H1 (cell line): ENCODE results near the gene ARHGEF11. TPM values are rescaled to one million over a fixed set of nuclear protein-coding genes. Genes with fewer than 3 reads are reported as not detected.
A peak's percentile ranks its signal among the peaks of the same experiment; 100 is the strongest.

ENCODE experiments used
- CTCF ChIA-PET: fragments of 300-600 bp; sonication (Branson Sonifier 250); formaldehyde crosslinking; loops from one replicate; lab custom pipeline; 2021; ENCODE audit not compliant: partially characterized antibody; lab: Charles Lee
- POLR2A ChIA-PET: fragments of 300-600 bp; sonication (Branson Sonifier 250); formaldehyde crosslinking; loops from one replicate; lab custom pipeline; 2021; ENCODE audit warnings: inconsistent platforms; ENCODE audit not compliant: partially characterized antibody; lab: Charles Lee
- DNase-seq, 2 experiments: peaks; one replicate each; pipeline versions ENCODE4 v3.0.0 to v3.0.0-alpha.2; 2010 to 2022; ENCODE audit warnings: low spot score in 2 of 2, low read depth in 1 of 2, mixed read lengths in 1 of 2
- FAIRE-seq: peaks from 2 replicates; lab custom pipeline; 2011; peaks lifted over from hg19 to GRCh38; lab: Jason Lieb, UNC
- H2AFZ ChIP-seq: 2 replicates; pipeline ENCODE4 v1.8.1; 2012; ENCODE audit warnings: low read length, inconsistent platforms
- H2AK5ac ChIP-seq: 2 replicates; pipeline ENCODE4 v1.6.1; 2013; ENCODE audit warnings: low read depth, low read length
- H2BK120ac ChIP-seq: replicated peaks from 2 replicates; pipeline ENCODE3; 2013; ENCODE audit warnings: low read depth, low read length, inconsistent platforms
- H2BK12ac ChIP-seq: 2 replicates; pipeline ENCODE4 v1.6.1; 2013; ENCODE audit warnings: low read depth, low read length
- H2BK15ac ChIP-seq: 2 replicates; pipeline ENCODE4 v1.6.1; 2013; ENCODE audit warnings: low read length
- H2BK20ac ChIP-seq: 2 replicates; pipeline ENCODE4 v1.6.1; 2013; ENCODE audit warnings: low read length
- H2BK5ac ChIP-seq: 2 replicates; pipeline ENCODE4 v1.6.1; 2013; ENCODE audit warnings: low read depth, low read length
- H3K14ac ChIP-seq: 2 replicates; pipeline ENCODE4 v1.6.1; 2013; ENCODE audit warnings: inconsistent platforms; ENCODE audit not compliant: insufficient read length
- H3K18ac ChIP-seq: 2 replicates; pipeline ENCODE4 v1.6.1; 2013; ENCODE audit warnings: low read length; ENCODE audit errors: extremely low read depth
- H3K23ac ChIP-seq: 2 replicates; pipeline ENCODE4 v1.6.1; 2013; ENCODE audit warnings: inconsistent platforms; ENCODE audit not compliant: insufficient read length
- H3K23me2 ChIP-seq: 2 replicates; pipeline ENCODE4 v1.6.1; 2013; ENCODE audit warnings: low read depth, low read length
- H3K27ac ChIP-seq: 2 replicates; pipeline ENCODE4 v1.6.1; 2011; ENCODE audit warnings: low read depth, low read length, inconsistent platforms
- H3K27me3 ChIP-seq, 4 experiments: replicated peaks in 1 of 4; 1 replicate in 1 of 4; 2 replicates in 3 of 4; pipeline versions ENCODE4 v1.6.1 to v1.8.1; 2011 to 2013; ENCODE audit warnings: low read length in 3 of 4, mild to moderate bottlenecking in 3 of 4, inconsistent platforms in 2 of 4, mixed read lengths in 2 of 4, moderate library complexity in 1 of 4; ENCODE audit not compliant: control insufficient read depth in 3 of 4, insufficient read depth in 3 of 4; ENCODE audit errors: extremely low read depth in 1 of 4
- H3K36me3 ChIP-seq, 4 experiments: 2 replicates each; pipeline versions ENCODE4 v1.6.1 to v1.8.1; 2011 to 2013; ENCODE audit warnings: mild to moderate bottlenecking in 4 of 4, low read length in 3 of 4, moderate library complexity in 2 of 4, control low read depth in 1 of 4, inconsistent platforms in 1 of 4; ENCODE audit not compliant: insufficient read depth in 4 of 4, control insufficient read depth in 2 of 4
- H3K4ac ChIP-seq: replicated peaks from 2 replicates; pipeline ENCODE3; 2013; ENCODE audit warnings: low read length, low read depth, mixed read lengths, inconsistent platforms; ENCODE audit not compliant: insufficient read length
- H3K4me1 ChIP-seq, 4 experiments: replicated peaks in 1 of 4; 1 replicate in 1 of 4; 2 replicates in 3 of 4; pipeline versions ENCODE4 v1.6.1 to v1.8.1; 2011 to 2013; ENCODE audit warnings: low read length in 3 of 4, inconsistent platforms in 2 of 4, mixed read lengths in 1 of 4; ENCODE audit not compliant: insufficient read depth in 4 of 4, control insufficient read depth in 3 of 4
- H3K4me2 ChIP-seq, 2 experiments: 2 replicates each; pipeline versions ENCODE4 v1.6.1 to v1.8.1; 2011 to 2013; ENCODE audit warnings: low read depth in 2 of 2, low read length in 2 of 2, control low read depth in 1 of 2, inconsistent platforms in 1 of 2, mild to moderate bottlenecking in 1 of 2; ENCODE audit not compliant: insufficient read depth in 1 of 2
- H3K4me3 ChIP-seq, 4 experiments: fragments of 200-600, 300-600 bp in 1 of 4; sonication (generic), shearing (Covaris generic), sonication (Bioruptor Twin) in 1 of 4; 2 replicates each; pipeline versions ENCODE4 v1.5.1 to v1.8.1; 2011 to 2016; ENCODE audit warnings: low read length in 4 of 4, low read depth in 3 of 4, control low read depth in 2 of 4, inconsistent platforms in 2 of 4, mild to moderate bottlenecking in 2 of 4, mixed read lengths in 1 of 4, moderate library complexity in 1 of 4; ENCODE audit not compliant: insufficient read depth in 2 of 4; ENCODE audit errors: extremely low read depth in 1 of 4
- H3K56ac ChIP-seq: replicated peaks from 2 replicates; pipeline ENCODE3; 2013; ENCODE audit warnings: low read depth, mild to moderate bottlenecking, mixed read lengths, low read length, inconsistent platforms; ENCODE audit not compliant: insufficient read length
- H3K79me1 ChIP-seq: 2 replicates; pipeline ENCODE4 v1.6.1; 2013; ENCODE audit warnings: low read depth, low read length, control low read depth
- H3K79me2 ChIP-seq, 2 experiments: 2 replicates each; pipeline versions ENCODE4 v1.6.1 to v1.8.1; 2012 to 2013; ENCODE audit warnings: low read length in 2 of 2, mild to moderate bottlenecking in 2 of 2, inconsistent platforms in 1 of 2; ENCODE audit not compliant: insufficient read depth in 2 of 2, control insufficient read depth in 1 of 2
- H3K9ac ChIP-seq, 4 experiments: replicated peaks in 1 of 4; 1 replicate in 1 of 4; 2 replicates in 3 of 4; pipeline versions ENCODE4 v1.6.1 to v1.8.1; 2011 to 2013; ENCODE audit warnings: low read depth in 3 of 4, low read length in 3 of 4, control low read depth in 2 of 4, mild to moderate bottlenecking in 2 of 4, moderate library complexity in 2 of 4, inconsistent platforms in 1 of 4; ENCODE audit errors: extremely low read depth in 1 of 4
- H3K9me3 ChIP-seq, 2 experiments: 2 replicates each; pipeline versions ENCODE4 v1.6.1 to v1.8.1; 2012 to 2013; ENCODE audit warnings: mild to moderate bottlenecking in 2 of 2, moderate library complexity in 2 of 2, control low read depth in 1 of 2, inconsistent platforms in 1 of 2, low read depth in 1 of 2, low read length in 1 of 2, mixed read lengths in 1 of 2; ENCODE audit not compliant: insufficient read depth in 2 of 2
- H4K20me1 ChIP-seq, 2 experiments: replicated peaks in 1 of 2; 2 replicates each; pipeline versions ENCODE3 to v1.8.1; 2011 to 2013; ENCODE audit warnings: inconsistent platforms in 2 of 2, low read length in 2 of 2, mild to moderate bottlenecking in 1 of 2; ENCODE audit not compliant: insufficient read depth in 2 of 2, control insufficient read depth in 1 of 2
- H4K5ac ChIP-seq: 2 replicates; pipeline ENCODE4 v1.6.1; 2013; ENCODE audit warnings: low read length, low read depth, mixed read lengths, inconsistent platforms; ENCODE audit not compliant: insufficient read length
- H4K8ac ChIP-seq: 2 replicates; pipeline ENCODE4 v1.8.0; 2013; ENCODE audit warnings: mild to moderate bottlenecking, moderate library complexity, low read length, inconsistent platforms; ENCODE audit not compliant: insufficient read depth; ENCODE audit errors: extremely low read depth
- H4K91ac ChIP-seq: replicated peaks from 2 replicates; pipeline ENCODE3; 2013; ENCODE audit warnings: low read length, mixed read lengths, inconsistent platforms; ENCODE audit not compliant: insufficient read length
- CHD2 ChIP-seq: IDR thresholded peaks from 2 replicates; pipeline ENCODE4 v1.6.1; 2012; ENCODE audit warnings: low read length, improper control_type of control experiment
- EP300 ChIP-seq, 2 experiments: IDR thresholded peaks; 1 replicate in 1 of 2; 2 replicates in 1 of 2; pipeline ENCODE4 v1.6.1; 2011 to 2012; ENCODE audit warnings: low read depth in 2 of 2, low read length in 2 of 2, mild to moderate bottlenecking in 2 of 2, borderline replicate concordance in 1 of 2, inconsistent platforms in 1 of 2, moderate library complexity in 1 of 2
- GABPA ChIP-seq: IDR thresholded peaks from 2 replicates; pipeline ENCODE4 v1.6.1; 2011; ENCODE audit warnings: mild to moderate bottlenecking, low read length, moderate library complexity, borderline replicate concordance; ENCODE audit not compliant: insufficient read depth
- JUND ChIP-seq: IDR thresholded peaks from 2 replicates; pipeline ENCODE4 v1.6.1; 2011; ENCODE audit warnings: mild to moderate bottlenecking, improper control_type of control experiment, low read length
- KDM1A ChIP-seq: fragments of 200-600, 300-600 bp; sonication (generic); IDR thresholded peaks from 2 replicates; pipeline ENCODE4 v1.7.1; 2016; ENCODE audit warnings: mild to moderate bottlenecking, low read length, borderline replicate concordance
- KDM4A ChIP-seq: IDR thresholded peaks from one replicate; pipeline ENCODE4 v1.7.1; 2012; ENCODE audit warnings: low read depth, mild to moderate bottlenecking, moderate library complexity, low read length, inconsistent platforms; ENCODE audit not compliant: severe bottlenecking
- SIN3A ChIP-seq, 2 experiments: IDR thresholded peaks in 1 of 2; conservative IDR thresholded peaks in 1 of 2; 2 replicates each; pipeline ENCODE4 v1.6.1; 2011 to 2012; ENCODE audit warnings: low read length in 2 of 2, improper control_type of control experiment in 1 of 2, low read depth in 1 of 2, mild to moderate bottlenecking in 1 of 2
- SRF ChIP-seq: IDR thresholded peaks from 2 replicates; pipeline ENCODE4 v1.6.1; 2011; ENCODE audit warnings: mild to moderate bottlenecking, low read depth, low read length, moderate library complexity
- TCF12 ChIP-seq: IDR thresholded peaks from 2 replicates; pipeline ENCODE4 v1.6.1; 2011; ENCODE audit warnings: low read depth, mild to moderate bottlenecking, low read length
- YY1 ChIP-seq: IDR thresholded peaks from 2 replicates; pipeline ENCODE4 v1.6.1; 2011; ENCODE audit warnings: low read depth, mild to moderate bottlenecking, low read length
- WGBS, 2 experiments: shearing (Covaris generic) in 1 of 2; methylation state at CpG; one replicate each; pipeline versions ENCODE4 v1.1.6 to v1.1.7; 2013 to 2015; ENCODE audit warnings: low lambda C conversion rate in 2 of 2, mixed read lengths in 2 of 2, inconsistent platforms in 1 of 2, low coverage in 1 of 2, missing lambda C conversion rate in 1 of 2; ENCODE audit not compliant: insufficient replicate concordance in 2 of 2, insufficient coverage in 1 of 2, insufficient read length in 1 of 2; ENCODE audit errors: extremely low coverage in 1 of 2, missing lambda C conversion rate in 1 of 2; 5-methylcytosine and 5-hydroxymethylcytosine counted together
- polyA plus RNA-seq, 7 experiments: library from polyadenylated mRNA; depleted of rRNA in 3 of 7; stranded (reverse) in 5 of 7; unstranded in 2 of 7; fragments of >200 nt in 5 of 7; fragments of 200-250 nt in 2 of 7; gene quantifications; 1 replicate in 5 of 7; 2 replicates in 1 of 7; 4 replicates in 1 of 7; pipeline versions ENCODE4 v1.2.1 to v1.2.3, GENCODE V29; 2011 to 2013; ENCODE audit warnings: missing spikeins in 2 of 7, mixed read lengths in 2 of 7
- total RNA-seq: library from RNA; stranded (reverse); fragmentation: NEBNext Ultra II Directional; extraction: Animal tissue kit (Norgen Biotek cat#: 25700); gene quantifications from 2 replicates; pipeline ENCODE4 v1.2.1, GENCODE V29; 2021

Gene ARHGEF11
- total and polyA plus RNA-seq, 2 of the 8 experiments (the other 6 are each of a cell fraction or from before 2014, with no cell fraction given) = 19.9 to 33.1 TPM

GRCh38 chr1:157090196-157090647 is 44.7 kb upstream of the ARHGEF11 start:
- no peaks in the 10 kb centered on the region for H3K9me3 ChIP-seq
- no peak overlapping the region for H2BK5ac ChIP-seq
- ChIA-PET POLR2A (interaction anchor here (0.7 to 2.5 kb wide), 4 partner anchors 24 to 72 kb away, joined by 3 to 12 read pairs (median 6); no protein-coding TSS in a partner anchor), CTCF (interaction anchor here (0.5 to 7.7 kb wide), 47 partner anchors 9 to 773 kb away, joined by 3 to 218 read pairs (median 4); partner anchors contain the start of genes ETV3 and ETV3L)
- H2AK5ac ChIP-seq = no peak overlapping the region
- no peak overlapping the region for H2AFZ ChIP-seq
- no peak overlapping the region for H3K23ac ChIP-seq
- H3K14ac ChIP-seq = no peak overlapping the region
- H2BK20ac ChIP-seq = peak overlapping the region; percentile 16; the same call in 1 of the 2 replicates
- peak; percentile 90 for FAIRE-seq
- no peak overlapping the region for H3K56ac ChIP-seq
- H2BK120ac ChIP-seq = no peak overlapping the region
- H2BK15ac ChIP-seq = no peak overlapping the region
- 0 out of 2 replicates have a peak overlapping the region, but pooled peaks have one; percentile 53 for H3K18ac ChIP-seq
- H4K5ac ChIP-seq = no peak overlapping the region
- no peaks in the 10 kb centered on the region for H3K79me2 ChIP-seq
- no peaks in the 10 kb centered on the region for H3K36me3 ChIP-seq
- no peaks in the 10 kb centered on the region for H4K20me1 ChIP-seq
- H3K9ac ChIP-seq = no peak overlapping the region
- H3K4me3 ChIP-seq = no peak overlapping the region
- 0 out of 2 replicates have a peak overlapping the region, but pooled peaks have one; percentile 61 for H2BK12ac ChIP-seq
- peaks cover 3 to 5% (median 3%) of the 10 kb centered on the region in 4 experiments; a peak in 5 of 7 replicates for H3K4me1 ChIP-seq
- H3K27ac ChIP-seq = no peak overlapping the region
- DNase-seq = peak; percentile 75 to 99
- no peaks in the 10 kb centered on the region for H3K79me1 ChIP-seq
- H3K23me2 ChIP-seq = no peaks in the 10 kb centered on the region
- no peak overlapping the region for H4K8ac ChIP-seq
- H3K4me2 ChIP-seq = peak overlapping the region in 1 of 2 experiments; percentile 3; a peak in 1 of 4 replicates
- 39% methylated on average over 10 of the region's 10 CpGs; no CpG with 5 or more reads in 1 of the 2 experiments for WGBS, 2 experiments
- no peak overlapping the region for H3K4ac ChIP-seq
- H3K27me3 ChIP-seq = no peaks in the 10 kb centered on the region; a peak in 2 of 7 replicates
- H4K91ac ChIP-seq = no peak overlapping the region
- TF ChIP-seq JUND (no peak), KDM4A (no peak), GABPA (0 out of 2 replicates have a peak, but pooled peaks have one; percentile 41), EP300 (IDR thresholded peaks at IDR 0.05; ENCODE audit: borderline replicate concordance in 1 of 2, low read depth in 2 of 2, low read length in 2 of 2) (peak in 1 of 2 experiments; percentile 23; a peak in 1 of 3 replicates), SRF (no peak), YY1 (peak; percentile 63; the same call in 1 of the 2 replicates), TCF12 (0 out of 2 replicates have a peak, but pooled peaks have one; percentile 71), SIN3A (conservative IDR thresholded peaks at IDR 0.05 in 1 of 2, IDR thresholded peaks at IDR 0.05 in 1 of 2; ENCODE audit: low read depth in 1 of 2, low read length in 2 of 2) (0 out of 4 replicates have a peak, but pooled peaks of 1 of the 2 experiments have one; percentile 23), CHD2 (no peak), KDM1A (no peak)
